ENCODE measurements around the gene CSTF3. TPM values are rescaled to one million over a fixed set of nuclear protein-coding genes. Genes with fewer than 3 reads are reported as not detected.
A peak's percentile ranks its signal among the peaks of the same experiment; 100 is the strongest.

Gene CSTF3
- total and polyA plus RNA-seq, 9 of the 15 experiments (the other 6 are each of a cell fraction or from before 2014, with no cell fraction given) = 37.0 to 111 (median 61.0) TPM

DNA sequence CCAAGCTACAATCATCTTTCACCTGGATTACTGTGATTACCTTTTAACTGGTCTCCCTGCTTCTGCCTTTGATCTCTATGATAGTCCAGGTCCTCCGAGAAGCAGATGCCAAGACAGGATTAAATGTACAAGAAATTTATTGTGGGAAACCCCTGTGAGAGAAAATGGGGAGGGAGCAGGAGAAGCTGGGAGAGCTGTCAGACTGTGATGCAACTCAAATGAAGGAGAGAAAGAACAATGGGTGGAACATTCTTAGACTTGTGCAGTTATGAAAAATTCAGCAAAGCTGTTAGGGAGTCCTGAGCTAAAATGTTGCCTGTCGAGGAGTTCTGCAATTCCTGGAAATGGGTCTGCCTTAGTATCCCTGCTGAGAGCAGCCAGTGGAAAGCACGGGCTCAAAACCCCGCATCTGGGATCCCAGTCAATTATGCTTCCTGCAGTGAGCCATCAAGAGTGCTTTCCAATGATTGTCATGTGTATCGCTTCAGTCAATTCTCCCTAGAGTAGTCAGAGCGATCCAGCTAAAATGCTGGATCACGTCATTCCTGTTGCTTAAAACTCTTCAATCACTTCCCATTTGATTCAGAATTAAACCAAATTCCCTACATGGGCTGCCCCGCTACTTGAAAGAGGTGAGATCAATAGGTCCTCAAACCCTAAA lies 16.5 kb upstream of the CSTF3 start:
- Histone ChIP-seq H3K36me3 (ENCODE audit: control insufficient read depth, insufficient read depth, low read length) (no peaks in the 10 kb centered on the region), H3K79me2 (ENCODE audit: control insufficient read depth, insufficient read depth, low read length) (no peaks in the 10 kb centered on the region), H3K9ac (ENCODE audit: insufficient read depth in 1 of 2, low read depth in 2 of 2, low read length in 2 of 2) (peak overlapping the region in 1 of 2 experiments; percentile 2; a peak in 1 of 4 replicates), H4K20me1 (replicated peaks; ENCODE audit: control insufficient read depth, insufficient read depth, low read length) (no peaks in the 10 kb centered on the region), H3K27me3 (ENCODE audit: control insufficient read depth in 2 of 2, insufficient read depth in 2 of 2, low read length in 2 of 2) (no peaks in the 10 kb centered on the region), H3K9me3 (replicated peaks; ENCODE audit: control insufficient read depth, insufficient read depth, low read depth, low read length) (no peaks in the 10 kb centered on the region), H3K9me1 (ENCODE audit: control insufficient read depth, insufficient read depth, low read length) (peaks cover 4% of the 10 kb centered on the region), H3K4me1 (replicated peaks in 1 of 2; ENCODE audit: control insufficient read depth in 2 of 2, insufficient read depth in 2 of 2, low read length in 2 of 2) (peaks cover 3 to 8% of the 10 kb centered on the region in 2 experiments; a peak in 4 of 5 replicates), H3K4me3 (no peak overlapping the region), H2AFZ (ENCODE audit: low read depth, low read length) (no peak overlapping the region), H3K27ac (ENCODE audit: extremely low read depth, low read depth, low read length) (no peak overlapping the region), H3K4me2 (ENCODE audit: insufficient read depth, low read length) (no peak overlapping the region)
- CTCF ChIA-PET (ENCODE audit: low intra/inter-chr PET ratio) = no interaction called here
- DNase-seq (ENCODE audit: extremely low read depth in 1 of 4, low spot score in 3 of 4) = no peak
- 23% methylated on average over 8 of the region's 8 CpGs for WGBS (ENCODE audit: insufficient coverage, low coverage, missing lambda C conversion rate)
- FAIRE-seq = peak; percentile 26
- in situ Hi-C loops (cut with MboI) = no loop called here
- no peak for TF ChIP-seq PRMT5 (CRISPR knock-in tag; IDR thresholded peaks at IDR 0.05)
- TF ChIP-seq FOXK2 (conservative IDR thresholded peaks at IDR 0.05 in 1 of 2, IDR thresholded peaks at IDR 0.05 in 1 of 2; ENCODE audit: low read depth in 2 of 2) = no peak
- no peak for TF ChIP-seq DDX20 (tag; IDR thresholded peaks at IDR 0.05; ENCODE audit: low read depth)
- TF ChIP-seq GATAD2B (IDR thresholded peaks at IDR 0.05; ENCODE audit: borderline replicate concordance) = no peak
- TF ChIP-seq ZNF431 (CRISPR knock-in tag; IDR thresholded peaks at IDR 0.05) = no peak
- TF ChIP-seq SMARCA5 (IDR thresholded peaks at IDR 0.05) = no peak
- TF ChIP-seq HDGF (IDR thresholded peaks at IDR 0.05) = no peak
- no peak for TF ChIP-seq ZNF174 (CRISPR knock-in tag; IDR thresholded peaks at IDR 0.05)
- no peak for TF ChIP-seq BRF1 (IDR thresholded peaks at IDR 0.05; ENCODE audit: borderline replicate concordance, extremely low read depth, insufficient read length)
- TF ChIP-seq, protein P1, sequence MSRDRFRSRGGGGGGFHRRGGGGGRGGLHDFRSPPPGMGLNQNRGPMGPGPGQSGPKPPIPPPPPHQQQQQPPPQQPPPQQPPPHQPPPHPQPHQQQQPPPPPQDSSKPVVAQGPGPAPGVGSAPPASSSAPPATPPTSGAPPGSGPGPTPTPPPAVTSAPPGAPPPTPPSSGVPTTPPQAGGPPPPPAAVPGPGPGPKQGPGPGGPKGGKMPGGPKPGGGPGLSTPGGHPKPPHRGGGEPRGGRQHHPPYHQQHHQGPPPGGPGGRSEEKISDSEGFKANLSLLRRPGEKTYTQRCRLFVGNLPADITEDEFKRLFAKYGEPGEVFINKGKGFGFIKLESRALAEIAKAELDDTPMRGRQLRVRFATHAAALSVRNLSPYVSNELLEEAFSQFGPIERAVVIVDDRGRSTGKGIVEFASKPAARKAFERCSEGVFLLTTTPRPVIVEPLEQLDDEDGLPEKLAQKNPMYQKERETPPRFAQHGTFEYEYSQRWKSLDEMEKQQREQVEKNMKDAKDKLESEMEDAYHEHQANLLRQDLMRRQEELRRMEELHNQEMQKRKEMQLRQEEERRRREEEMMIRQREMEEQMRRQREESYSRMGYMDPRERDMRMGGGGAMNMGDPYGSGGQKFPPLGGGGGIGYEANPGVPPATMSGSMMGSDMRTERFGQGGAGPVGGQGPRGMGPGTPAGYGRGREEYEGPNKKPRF (IDR thresholded peaks at IDR 0.05; ENCODE audit: low read depth, low read length) = no peak
- no peak for TF ChIP-seq CBFB (CRISPR knock-in tag; IDR thresholded peaks at IDR 0.05)
- TF ChIP-seq, protein P2, sequence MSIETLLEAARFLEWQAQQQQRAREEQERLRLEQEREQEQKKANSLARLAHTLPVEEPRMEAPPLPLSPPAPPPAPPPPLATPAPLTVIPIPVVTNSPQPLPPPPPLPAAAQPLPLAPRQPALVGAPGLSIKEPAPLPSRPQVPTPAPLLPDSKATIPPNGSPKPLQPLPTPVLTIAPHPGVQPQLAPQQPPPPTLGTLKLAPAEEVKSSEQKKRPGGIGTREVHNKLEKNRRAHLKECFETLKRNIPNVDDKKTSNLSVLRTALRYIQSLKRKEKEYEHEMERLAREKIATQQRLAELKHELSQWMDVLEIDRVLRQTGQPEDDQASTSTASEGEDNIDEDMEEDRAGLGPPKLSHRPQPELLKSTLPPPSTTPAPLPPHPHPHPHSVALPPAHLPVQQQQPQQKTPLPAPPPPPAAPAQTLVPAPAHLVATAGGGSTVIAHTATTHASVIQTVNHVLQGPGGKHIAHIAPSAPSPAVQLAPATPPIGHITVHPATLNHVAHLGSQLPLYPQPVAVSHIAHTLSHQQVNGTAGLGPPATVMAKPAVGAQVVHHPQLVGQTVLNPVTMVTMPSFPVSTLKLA (conservative IDR thresholded peaks at IDR 0.05) = no peak
- TF ChIP-seq THRAP3 (IDR thresholded peaks at IDR 0.05; ENCODE audit: borderline replicate concordance) = no peak
- TF ChIP-seq, protein P3, sequence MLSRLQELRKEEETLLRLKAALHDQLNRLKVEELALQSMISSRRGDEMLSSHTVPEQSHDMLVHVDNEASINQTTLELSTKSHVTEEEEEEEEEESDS (CRISPR knock-in tag; IDR thresholded peaks at IDR 0.05) = no peak
- intact Hi-C loops (cut with micrococcal nuclease) = no loop called here
- POLR2A ChIA-PET = interaction anchor here (1.1 to 2.7 kb wide), 3 partner anchors 10 to 17 kb away, joined by 3 to 9 read pairs (median 3); no protein-coding TSS in a partner anchor
- peak; percentile 36; the same call in 2 of the 3 replicates for ATAC-seq
- BruUV-seq (replicated peaks) = no TSS peak
